ENCODE data around the gene ZNF561. TPM values are rescaled to one million over a fixed set of nuclear protein-coding genes. Genes with fewer than 3 reads are reported as not detected.

Gene ZNF561
- total RNA-seq, 1 donor from 2014 or later = 80.1 TPM

DNA sequence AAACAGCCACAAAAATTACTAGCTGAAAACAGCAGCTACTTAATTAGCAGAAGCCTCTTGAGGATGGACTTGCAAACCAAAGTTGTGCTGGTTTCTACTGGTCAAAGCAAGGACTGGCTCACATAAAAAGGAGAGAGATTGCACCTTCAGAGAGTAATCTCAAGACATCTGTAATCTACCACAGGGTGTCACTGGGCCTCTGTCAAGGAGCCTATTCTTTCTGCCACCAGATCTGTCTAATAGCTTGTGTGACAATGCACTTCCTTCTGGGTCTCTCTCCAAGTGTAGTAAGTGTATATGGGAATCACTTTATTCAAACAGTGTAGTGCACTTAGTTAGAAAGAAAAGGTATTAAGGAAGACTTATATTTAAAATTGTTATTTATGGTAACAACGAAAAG lies 24.4 kb upstream of the ZNF561 start:
- Mint-ChIP-seq H3K36me3 (peaks cover 48% of the 10 kb centered on the region), H3K4me3 (no peak overlapping the region)

DNA sequence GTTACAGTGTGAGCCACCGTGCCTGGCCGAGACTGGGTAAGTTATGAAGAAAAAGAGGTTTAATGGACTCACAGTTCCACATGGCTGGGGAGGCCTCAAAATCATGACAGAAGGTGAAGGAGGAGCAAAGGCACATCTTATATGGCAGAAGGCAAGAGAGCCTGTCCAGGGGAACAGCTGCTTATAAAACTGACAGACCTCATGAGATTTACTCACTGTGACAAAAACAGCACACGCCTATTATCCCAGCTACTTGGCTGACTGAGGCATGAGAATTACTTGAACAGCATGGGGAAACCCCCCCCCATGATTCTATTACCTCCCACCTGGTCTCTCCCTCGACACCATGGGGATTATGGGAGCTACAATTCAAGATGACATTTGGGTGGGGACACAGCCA lies 23.4 kb upstream of the ZNF561 start:
- no peaks in the 10 kb centered on the region for H3K79me2 ChIP-seq (ENCODE audit: low read depth)
- no peaks in the 10 kb centered on the region for H3K27me3 ChIP-seq
- no peaks in the 10 kb centered on the region for H3K9me3 ChIP-seq (ENCODE audit: low read depth)
- peaks cover 2% of the 10 kb centered on the region for H3K9me3 Mint-ChIP-seq
- no peak overlapping the region for H3K27ac ChIP-seq
- H3K36me3 Mint-ChIP-seq = peaks cover 45% of the 10 kb centered on the region
- no peak for DNase-seq (ENCODE audit: low spot score)
- no peaks in the 10 kb centered on the region for H3K27me3 Mint-ChIP-seq (ENCODE audit: insufficient read depth, low read depth)
- no peak overlapping the region for H3K9ac ChIP-seq
- H3K4me1 ChIP-seq = no peaks in the 10 kb centered on the region
- H2AFZ ChIP-seq (replicated peaks) = no peak overlapping the region
- no peak overlapping the region for H3K4me3 ChIP-seq
- no peak overlapping the region for H3K4me2 ChIP-seq
- no peaks in the 10 kb centered on the region for H3K36me3 ChIP-seq
- H3K4me3 Mint-ChIP-seq = no peak overlapping the region
- H3K27ac Mint-ChIP-seq = no peak overlapping the region
- H3K4me1 Mint-ChIP-seq = no peaks in the 10 kb centered on the region
- TF ChIP-seq EZH2 (IDR thresholded peaks at IDR 0.05) (no peak), EZH2phosphoT487 (IDR thresholded peaks at IDR 0.05) (no peak)
- TF ChIP-seq, protein P1, sequence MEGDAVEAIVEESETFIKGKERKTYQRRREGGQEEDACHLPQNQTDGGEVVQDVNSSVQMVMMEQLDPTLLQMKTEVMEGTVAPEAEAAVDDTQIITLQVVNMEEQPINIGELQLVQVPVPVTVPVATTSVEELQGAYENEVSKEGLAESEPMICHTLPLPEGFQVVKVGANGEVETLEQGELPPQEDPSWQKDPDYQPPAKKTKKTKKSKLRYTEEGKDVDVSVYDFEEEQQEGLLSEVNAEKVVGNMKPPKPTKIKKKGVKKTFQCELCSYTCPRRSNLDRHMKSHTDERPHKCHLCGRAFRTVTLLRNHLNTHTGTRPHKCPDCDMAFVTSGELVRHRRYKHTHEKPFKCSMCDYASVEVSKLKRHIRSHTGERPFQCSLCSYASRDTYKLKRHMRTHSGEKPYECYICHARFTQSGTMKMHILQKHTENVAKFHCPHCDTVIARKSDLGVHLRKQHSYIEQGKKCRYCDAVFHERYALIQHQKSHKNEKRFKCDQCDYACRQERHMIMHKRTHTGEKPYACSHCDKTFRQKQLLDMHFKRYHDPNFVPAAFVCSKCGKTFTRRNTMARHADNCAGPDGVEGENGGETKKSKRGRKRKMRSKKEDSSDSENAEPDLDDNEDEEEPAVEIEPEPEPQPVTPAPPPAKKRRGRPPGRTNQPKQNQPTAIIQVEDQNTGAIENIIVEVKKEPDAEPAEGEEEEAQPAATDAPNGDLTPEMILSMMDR (IDR thresholded peaks at IDR 0.05) = no peak
- no peaks in the 10 kb centered on the region for H3F3A ChIP-seq (ENCODE audit: low read depth)
- H4K20me1 ChIP-seq (ENCODE audit: low read depth) = no peaks in the 10 kb centered on the region

More for the DNA sequence above, 24.4 kb upstream of the ZNF561 start:
- no peaks in the 10 kb centered on the region for H3F3A ChIP-seq (ENCODE audit: low read depth)
- H4K20me1 ChIP-seq (ENCODE audit: low read depth) = no peaks in the 10 kb centered on the region
- H2AFZ ChIP-seq (replicated peaks) = no peak overlapping the region
- Mint-ChIP-seq H3K27ac (no peak overlapping the region), H3K27me3 (ENCODE audit: insufficient read depth, low read depth) (no peaks in the 10 kb centered on the region), H3K9me3 (peaks cover 5% of the 10 kb centered on the region), H3K4me1 (no peaks in the 10 kb centered on the region)
- no peaks in the 10 kb centered on the region for H3K4me1 ChIP-seq
- no peak for TF ChIP-seq EZH2 (IDR thresholded peaks at IDR 0.05)
- TF ChIP-seq, protein P1 (IDR thresholded peaks at IDR 0.05) = no peak
- no peak for TF ChIP-seq EZH2phosphoT487 (IDR thresholded peaks at IDR 0.05)
- H3K36me3 ChIP-seq = no peaks in the 10 kb centered on the region
- no peaks in the 10 kb centered on the region for H3K79me2 ChIP-seq (ENCODE audit: low read depth)
- no peak overlapping the region for H3K9ac ChIP-seq
- no peak for DNase-seq (ENCODE audit: low spot score)
- H3K27me3 ChIP-seq = no peaks in the 10 kb centered on the region
- H3K4me2 ChIP-seq = no peak overlapping the region
- H3K4me3 ChIP-seq = no peak overlapping the region
- no peaks in the 10 kb centered on the region for H3K9me3 ChIP-seq (ENCODE audit: low read depth)
- H3K27ac ChIP-seq = no peak overlapping the region

DNA sequence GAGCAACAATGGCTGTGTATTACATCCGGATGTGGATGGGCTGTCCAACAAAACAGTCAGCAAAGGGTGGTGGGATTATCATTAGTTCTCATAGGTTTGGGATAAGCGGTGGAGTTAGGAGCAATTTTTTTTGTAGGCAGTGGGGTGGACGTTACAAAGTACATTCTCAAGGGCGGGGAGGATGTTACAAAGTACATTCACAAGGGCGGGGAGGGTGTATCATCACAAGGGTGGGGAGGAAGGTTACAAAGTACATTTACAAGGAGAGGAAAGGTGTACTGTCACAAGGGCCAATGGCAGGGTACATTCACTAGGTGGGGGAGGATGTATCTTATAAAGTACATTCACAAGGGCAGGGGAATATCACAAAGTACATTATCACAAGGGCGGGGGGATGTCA lies 20.8 kb upstream of the ZNF561 start:
- Mint-ChIP-seq H3K4me3 (no peak overlapping the region), H3K36me3 (peaks cover 35% of the 10 kb centered on the region)
- H3K27me3 ChIP-seq = no peaks in the 10 kb centered on the region

More for the DNA sequence above, 20.8 kb upstream of the ZNF561 start:
- Histone ChIP-seq H3K27ac (no peak overlapping the region), H3K4me3 (no peak overlapping the region), H3K4me1 (no peaks in the 10 kb centered on the region), H3F3A (ENCODE audit: low read depth) (no peaks in the 10 kb centered on the region), H2AFZ (replicated peaks) (no peak overlapping the region), H3K9ac (no peak overlapping the region), H3K9me3 (ENCODE audit: low read depth) (no peaks in the 10 kb centered on the region), H3K36me3 (no peaks in the 10 kb centered on the region), H4K20me1 (ENCODE audit: low read depth) (no peaks in the 10 kb centered on the region), H3K4me2 (no peak overlapping the region), H3K79me2 (ENCODE audit: low read depth) (no peaks in the 10 kb centered on the region)
- no peak for DNase-seq (ENCODE audit: low spot score)
- no peaks in the 10 kb centered on the region for H3K9me3 Mint-ChIP-seq
- H3K27ac Mint-ChIP-seq = no peak overlapping the region
- TF ChIP-seq EZH2 (IDR thresholded peaks at IDR 0.05) = no peak
- TF ChIP-seq, protein P1 (IDR thresholded peaks at IDR 0.05) = no peak
- TF ChIP-seq EZH2phosphoT487 (IDR thresholded peaks at IDR 0.05) = no peak
- no peaks in the 10 kb centered on the region for H3K27me3 Mint-ChIP-seq (ENCODE audit: insufficient read depth, low read depth)
- H3K4me1 Mint-ChIP-seq = no peaks in the 10 kb centered on the region

Measured in neural progenitor cell (in vitro differentiated cells).